WTC11 (cell line): ENCODE measurements around the gene SLC25A24. TPM values are rescaled to one million over a fixed set of nuclear protein-coding genes. Genes with fewer than 3 reads are reported as not detected.

Source experiments
- ATAC-seq: fragments of 200-7000 bp; cut with Tn5 transposase; 2 replicates; pipeline ENCODE4 v1.10.0; 2021; ENCODE audit warnings: mild to moderate bottlenecking, moderate library complexity
- CTCF ChIA-PET: fragments of 300-600 bp; sonication (Branson Sonifier 250); formaldehyde crosslinking; loops from one replicate; lab custom pipeline; 2021; ENCODE audit warnings: antibody characterized with exemption; lab: Charles Lee
- POLR2A ChIA-PET: fragments of 350-600 bp; sonication (Branson Sonifier 250); formaldehyde crosslinking; loops from one replicate; lab custom pipeline; 2021; ENCODE audit warnings: antibody characterized with exemption; lab: Charles Lee
- DNase-seq: peaks from one replicate; pipeline ENCODE4 v3.0.0; 2021; ENCODE audit warnings: low spot score
- H3K27ac Mint-ChIP-seq: 2 replicates; pipeline ENCODE4 v1.8.0; 2021; ENCODE audit warnings: mixed read lengths
- H3K27me3 Mint-ChIP-seq: 2 replicates; pipeline ENCODE4 v1.8.0; 2021; ENCODE audit warnings: low read depth, mild to moderate bottlenecking, moderate library complexity, mixed read lengths
- H3K36me3 Mint-ChIP-seq: 2 replicates; pipeline ENCODE4 v1.8.0; 2021; ENCODE audit warnings: mixed read lengths
- H3K4me1 Mint-ChIP-seq: 2 replicates; pipeline ENCODE4 v1.8.0; 2022; ENCODE audit warnings: mixed read lengths
- H3K4me3 Mint-ChIP-seq: 2 replicates; pipeline ENCODE4 v1.8.0; 2021; ENCODE audit warnings: mild to moderate bottlenecking, moderate library complexity, mixed read lengths
- H3K9me3 Mint-ChIP-seq: 2 replicates; pipeline ENCODE4 v1.8.0; 2021; ENCODE audit warnings: mixed read lengths
- AFF4 ChIP-seq: sonication (generic); formaldehyde crosslinking; IDR thresholded peaks from 2 replicates; pipeline ENCODE4 v1.8.1; 2023; ENCODE audit warnings: mild to moderate bottlenecking, missing genetic modification reagents, borderline replicate concordance
- ATF6 ChIP-seq: sonication (generic); formaldehyde crosslinking; IDR thresholded peaks from 2 replicates; pipeline ENCODE4 v1.8.1; 2023; ENCODE audit warnings: mild to moderate bottlenecking, missing genetic modification reagents
- CBFB ChIP-seq: sonication (generic); formaldehyde crosslinking; IDR thresholded peaks from 2 replicates; pipeline ENCODE4 v1.8.1; 2022; ENCODE audit warnings: mild to moderate bottlenecking, low read depth, missing genetic modification reagents
- FOXK1 ChIP-seq: sonication (generic); formaldehyde crosslinking; IDR thresholded peaks from 2 replicates; pipeline ENCODE4 v1.8.0; 2022; ENCODE audit warnings: mild to moderate bottlenecking, moderate library complexity, missing genetic modification reagents
- HMGA2 ChIP-seq: fragments of 250-450 bp; sonication (Bioruptor Pico); IDR thresholded peaks from 2 replicates; pipeline ENCODE4 v1.4.0; 2021; ENCODE audit warnings: mild to moderate bottlenecking, moderate library complexity
- HMGXB4 ChIP-seq: sonication (generic); formaldehyde crosslinking; IDR thresholded peaks from 2 replicates; pipeline ENCODE4 v1.8.1; 2023; ENCODE audit warnings: mild to moderate bottlenecking, moderate library complexity, missing genetic modification reagents
- PREB ChIP-seq: sonication (generic); formaldehyde crosslinking; IDR thresholded peaks from 2 replicates; pipeline ENCODE4 v1.8.1; 2022; ENCODE audit warnings: mild to moderate bottlenecking, missing genetic modification reagents, moderate library complexity, borderline replicate concordance
- SMAD4 ChIP-seq: sonication (generic); formaldehyde crosslinking; IDR thresholded peaks from 2 replicates; pipeline ENCODE4 v1.8.0; 2022; ENCODE audit warnings: mild to moderate bottlenecking, missing genetic modification reagents
- SP1 ChIP-seq: sonication (generic); formaldehyde crosslinking; conservative IDR thresholded peaks from 2 replicates; pipeline ENCODE4 v1.8.1; 2022; ENCODE audit warnings: missing genetic modification reagents
- USF1 ChIP-seq: sonication (generic); formaldehyde crosslinking; IDR thresholded peaks from 2 replicates; pipeline ENCODE4 v1.8.0; 2022; ENCODE audit warnings: mild to moderate bottlenecking, missing genetic modification reagents
- ZBTB21 ChIP-seq: sonication (generic); formaldehyde crosslinking; IDR thresholded peaks from 2 replicates; pipeline ENCODE4 v1.8.1; 2023; ENCODE audit warnings: mild to moderate bottlenecking, missing genetic modification reagents, borderline replicate concordance
- ZBTB43 ChIP-seq: sonication (generic); formaldehyde crosslinking; IDR thresholded peaks from 2 replicates; pipeline ENCODE4 v1.8.1; 2023; ENCODE audit warnings: mild to moderate bottlenecking, missing genetic modification reagents
- ZMAT4 ChIP-seq: fragments of 250-450 bp; sonication (Bioruptor Pico); IDR thresholded peaks from 2 replicates; pipeline ENCODE4 v1.9.0; 2021; ENCODE audit warnings: mild to moderate bottlenecking
- ZNF425 ChIP-seq: fragments of 250-450 bp; sonication (Bioruptor Pico); conservative IDR thresholded peaks from 2 replicates; pipeline ENCODE4 v1.9.0; 2021; ENCODE audit warnings: mild to moderate bottlenecking
- total RNA-seq: library from RNA; stranded (reverse); gene quantifications from 3 replicates; pipeline ENCODE4 v1.2.3, GENCODE V29; 2021

SLC25A24 gene
- total RNA-seq, 1 experiment from 2014 or later: 39.1 TPM

- TF ChIP-seq HMGXB4 (CRISPR knock-in tag) (no peak), CBFB (no peak)
Observed at GRCh38 chr1:108120163-108120562, 80.0 kb downstream of the SLC25A24 start (continued).

GRCh38 chr1:108119500-108119899, 80.6 kb downstream of the SLC25A24 start:
- ATAC-seq (no peak), DNase-seq (no peak)
- ChIA-PET POLR2A (no interaction called here), CTCF (interaction anchor here (4.8 kb wide), 1 partner anchor 337 kb away, joined by 35 read pairs; no protein-coding TSS in a partner anchor)
- Mint-ChIP-seq H3K27me3 (no peaks in the 10 kb centered on the region), H3K9me3 (no peaks in the 10 kb centered on the region), H3K4me1 (peaks cover 14% of the 10 kb centered on the region), H3K36me3 (no peaks in the 10 kb centered on the region), H3K4me3 (no peak overlapping the region), H3K27ac (no peak overlapping the region)
- TF ChIP-seq ATF6 (CRISPR knock-in tag): no peak
- TF ChIP-seq ZBTB43 (CRISPR knock-in tag): no peak
- TF ChIP-seq PREB (CRISPR knock-in tag): no peak
- TF ChIP-seq ZMAT4 (CRISPR knock-in tag): no peak
- TF ChIP-seq SMAD4 (CRISPR knock-in tag): no peak
- TF ChIP-seq FOXK1 (CRISPR knock-in tag): no peak
- TF ChIP-seq SP1 (CRISPR knock-in tag): no peak
- no peak for TF ChIP-seq USF1 (CRISPR knock-in tag)
- no peak for TF ChIP-seq AFF4 (CRISPR knock-in tag)
- no peak for TF ChIP-seq ZNF425 (CRISPR knock-in tag)
- TF ChIP-seq HMGA2 (CRISPR knock-in tag): no peak
- no peak for TF ChIP-seq ZBTB21
